ENCODE results near the gene IRX4. TPM values are rescaled to one million over a fixed set of nuclear protein-coding genes. Genes with fewer than 3 reads are reported as not detected.

IRX4 gene
- total and polyA plus RNA-seq, 2 donors = not detected

GRCh38 chr5:1919209-1919566 is 36.5 kb upstream of the IRX4 start:
- WGBS = 81% methylated on average over 9 of the region's 9 CpGs
- no peak overlapping the region for H3K4me3 ChIP-seq (ENCODE audit: low read depth, low read length)

GRCh38 chr5:1918488-1919208 is 35.9 kb upstream of the IRX4 start:
- Histone ChIP-seq H3K4me3 (ENCODE audit: low read depth, low read length) (no peak overlapping the region), H3K27ac (ENCODE audit: low read depth) (no peak overlapping the region), H3K4me1 (ENCODE audit: insufficient read depth) (no peaks in the 10 kb centered on the region), H3K36me3 (ENCODE audit: insufficient read depth) (no peaks in the 10 kb centered on the region)
- DNase-seq (ENCODE audit: extremely low spot score) = no peak
- 77% methylated on average over 18 of the region's 18 CpGs for WGBS

More at GRCh38 chr5:1919209-1919566, 36.5 kb upstream of the IRX4 start:
- no peak for DNase-seq (ENCODE audit: extremely low spot score)
- H3K4me1 ChIP-seq (ENCODE audit: insufficient read depth) = no peaks in the 10 kb centered on the region
- no peak overlapping the region for H3K27ac ChIP-seq (ENCODE audit: low read depth)
- H3K36me3 ChIP-seq (ENCODE audit: insufficient read depth) = no peaks in the 10 kb centered on the region

- 47% methylated on average over 13 of the region's 13 CpGs for whole genome bisulfite sequencing
- Histone ChIP-seq H3K36me3 (ENCODE audit: insufficient read depth) (no peaks in the 10 kb centered on the region), H3K27ac (ENCODE audit: low read depth) (no peak overlapping the region), H3K4me3 (ENCODE audit: low read depth, low read length) (no peak overlapping the region), H3K4me1 (ENCODE audit: insufficient read depth) (no peaks in the 10 kb centered on the region)
- no peak for DNase-seq (ENCODE audit: extremely low spot score)
Observed at GRCh38 chr5:1917830-1918487, 35.2 kb upstream of the IRX4 start.

GRCh38 chr5:1916041-1917001 is 33.6 kb upstream of the IRX4 start:
- Histone ChIP-seq H3K4me1 (ENCODE audit: insufficient read depth) (no peaks in the 10 kb centered on the region), H3K36me3 (ENCODE audit: insufficient read depth) (no peaks in the 10 kb centered on the region), H3K27ac (ENCODE audit: low read depth) (no peak overlapping the region), H3K4me3 (ENCODE audit: low read depth, low read length) (no peak overlapping the region)
- whole genome bisulfite sequencing = 82% methylated on average over 34 of the region's 34 CpGs
- no peak for DNase-seq (ENCODE audit: extremely low spot score)

GRCh38 chr5:1915316-1915715 is 32.6 kb upstream of the IRX4 start:
- Histone ChIP-seq H3K4me3 (ENCODE audit: low read depth, low read length) (no peak overlapping the region), H3K4me1 (ENCODE audit: insufficient read depth) (no peaks in the 10 kb centered on the region), H3K36me3 (ENCODE audit: insufficient read depth) (no peaks in the 10 kb centered on the region), H3K27ac (ENCODE audit: low read depth) (no peak overlapping the region)
- DNase-seq (ENCODE audit: extremely low spot score) = no peak
- 93% methylated on average over 8 of the region's 8 CpGs for WGBS

GRCh38 chr5:1914471-1914870 is 31.7 kb upstream of the IRX4 start:
- 90% methylated on average over 8 of the region's 8 CpGs for WGBS
- no peaks in the 10 kb centered on the region for H3K36me3 ChIP-seq (ENCODE audit: insufficient read depth)
- H3K4me1 ChIP-seq (ENCODE audit: insufficient read depth) = no peaks in the 10 kb centered on the region
- no peak overlapping the region for H3K4me3 ChIP-seq (ENCODE audit: low read depth, low read length)
- DNase-seq (ENCODE audit: extremely low spot score) = no peak
- H3K27ac ChIP-seq (ENCODE audit: low read depth) = no peak overlapping the region

- no peak overlapping the region for H3K4me3 ChIP-seq (ENCODE audit: low read depth, low read length)
- no peak for DNase-seq (ENCODE audit: extremely low spot score)
- no peak overlapping the region for H3K27ac ChIP-seq (ENCODE audit: low read depth)
- H3K4me1 ChIP-seq (ENCODE audit: insufficient read depth) = no peaks in the 10 kb centered on the region
- H3K36me3 ChIP-seq (ENCODE audit: insufficient read depth) = no peaks in the 10 kb centered on the region
- 92% methylated on average over 15 of the region's 15 CpGs for WGBS
Observed at GRCh38 chr5:1913578-1913977, 30.9 kb upstream of the IRX4 start.

GRCh38 chr5:1912951-1913565 is 30.3 kb upstream of the IRX4 start:
- Histone ChIP-seq H3K36me3 (ENCODE audit: insufficient read depth) (no peaks in the 10 kb centered on the region), H3K4me1 (ENCODE audit: insufficient read depth) (no peaks in the 10 kb centered on the region), H3K4me3 (ENCODE audit: low read depth, low read length) (no peak overlapping the region), H3K27ac (ENCODE audit: low read depth) (no peak overlapping the region)
- DNase-seq (ENCODE audit: extremely low spot score) = no peak
- WGBS = 83% methylated on average over 18 of the region's 18 CpGs

GRCh38 chr5:1911773-1912235 is 29.1 kb upstream of the IRX4 start:
- H3K36me3 ChIP-seq (ENCODE audit: insufficient read depth) = no peaks in the 10 kb centered on the region
- no peak overlapping the region for H3K4me3 ChIP-seq (ENCODE audit: low read depth, low read length)
- WGBS = 85% methylated on average over 26 of the region's 26 CpGs
- H3K27ac ChIP-seq (ENCODE audit: low read depth) = no peak overlapping the region
- DNase-seq (ENCODE audit: extremely low spot score) = no peak
- H3K4me1 ChIP-seq (ENCODE audit: insufficient read depth) = no peaks in the 10 kb centered on the region

GRCh38 chr5:1910861-1911772 is 28.4 kb upstream of the IRX4 start:
- DNase-seq (ENCODE audit: extremely low spot score) = no peak
- Histone ChIP-seq H3K4me1 (ENCODE audit: insufficient read depth) (no peaks in the 10 kb centered on the region), H3K27ac (ENCODE audit: low read depth) (no peak overlapping the region), H3K36me3 (ENCODE audit: insufficient read depth) (no peaks in the 10 kb centered on the region), H3K4me3 (ENCODE audit: low read depth, low read length) (no peak overlapping the region)
- 79% methylated on average over 15 of the region's 15 CpGs for WGBS

GRCh38 chr5:1910081-1910760 is 27.5 kb upstream of the IRX4 start:
- Histone ChIP-seq H3K4me3 (ENCODE audit: low read depth, low read length) (no peak overlapping the region), H3K4me1 (ENCODE audit: insufficient read depth) (no peaks in the 10 kb centered on the region), H3K27ac (ENCODE audit: low read depth) (no peak overlapping the region), H3K36me3 (ENCODE audit: insufficient read depth) (no peaks in the 10 kb centered on the region)
- DNase-seq (ENCODE audit: extremely low spot score) = no peak
- 89% methylated on average over 31 of the region's 31 CpGs for WGBS

GRCh38 chr5:1909346-1909985 is 26.7 kb upstream of the IRX4 start:
- DNase-seq (ENCODE audit: extremely low spot score) = no peak
- no peak overlapping the region for H3K27ac ChIP-seq (ENCODE audit: low read depth)
- 89% methylated on average over 15 of the region's 15 CpGs for WGBS
- no peaks in the 10 kb centered on the region for H3K36me3 ChIP-seq (ENCODE audit: insufficient read depth)
- H3K4me1 ChIP-seq (ENCODE audit: insufficient read depth) = no peaks in the 10 kb centered on the region
- no peak overlapping the region for H3K4me3 ChIP-seq (ENCODE audit: low read depth, low read length)
